GM21576 (cell line): ENCODE measurements around the gene WDR33.

Experiments used
- ATAC-seq: cut with Tn5 transposase; IDR thresholded peaks from one replicate; pipeline ENCODE4 v1.9.1; 2021; ENCODE audit warnings: mild to moderate bottlenecking, moderate library complexity; ENCODE audit not compliant: unreplicated experiment

WDR33 gene

GRCh38 chr2:127769587-127769986, 41.4 kb downstream of the WDR33 start:
- no peak for ATAC-seq

- ATAC-seq = no peak
Measured at GRCh38 chr2:127768775-127769479, 42.0 kb downstream of the WDR33 start.

- no peak for ATAC-seq
Measured at GRCh38 chr2:127763776-127764175, 47.2 kb downstream of the WDR33 start.

- no peak for ATAC-seq
Measured at GRCh38 chr2:127762846-127763245, 48.1 kb downstream of the WDR33 start.

GRCh38 chr2:127762441-127762840, 48.5 kb downstream of the WDR33 start:
- no peak for ATAC-seq

- no peak for ATAC-seq
Measured at GRCh38 chr2:127759931-127760330, 51.0 kb downstream of the WDR33 start.

- no peak for ATAC-seq
Measured at GRCh38 chr2:127754186-127754585, 56.8 kb downstream of the WDR33 start.

GRCh38 chr2:127753374-127753773, 57.6 kb downstream of the WDR33 start:
- ATAC-seq = no peak

- ATAC-seq = peak; percentile 99
Measured at GRCh38 chr2:127749537-127749936, 61.4 kb downstream of the WDR33 start.

GRCh38 chr2:127747621-127748020, 63.4 kb downstream of the WDR33 start:
- ATAC-seq = no peak

GRCh38 chr2:127743477-127744026, 67.4 kb downstream of the WDR33 start:
- no peak for ATAC-seq

GRCh38 chr2:127740665-127741288, 70.2 kb downstream of the WDR33 start:
- no peak for ATAC-seq

GRCh38 chr2:127739800-127740199, 71.2 kb downstream of the WDR33 start:
- ATAC-seq = no peak

GRCh38 chr2:127737892-127738291, 73.1 kb downstream of the WDR33 start:
- no peak for ATAC-seq

GRCh38 chr2:127735537-127736399, 75.2 kb downstream of the WDR33 start:
- no peak for ATAC-seq

- ATAC-seq = no peak
Measured at GRCh38 chr2:127735044-127735443, 75.9 kb downstream of the WDR33 start.

- ATAC-seq = no peak
Measured at GRCh38 chr2:127733816-127734537, 77.0 kb downstream of the WDR33 start.

GRCh38 chr2:127733113-127733815, 77.7 kb downstream of the WDR33 start:
- ATAC-seq = no peak

GRCh38 chr2:127726158-127726880, 84.7 kb downstream of the WDR33 start:
- ATAC-seq = no peak
